GM21360 (cell line): ENCODE results near the gene RASGRF2.

Source experiments
- ATAC-seq: cut with Tn5 transposase; IDR thresholded peaks from one replicate; pipeline ENCODE4 v1.9.1; 2021; ENCODE audit warnings: mild to moderate bottlenecking, moderate library complexity; ENCODE audit not compliant: unreplicated experiment

RASGRF2 gene

DNA sequence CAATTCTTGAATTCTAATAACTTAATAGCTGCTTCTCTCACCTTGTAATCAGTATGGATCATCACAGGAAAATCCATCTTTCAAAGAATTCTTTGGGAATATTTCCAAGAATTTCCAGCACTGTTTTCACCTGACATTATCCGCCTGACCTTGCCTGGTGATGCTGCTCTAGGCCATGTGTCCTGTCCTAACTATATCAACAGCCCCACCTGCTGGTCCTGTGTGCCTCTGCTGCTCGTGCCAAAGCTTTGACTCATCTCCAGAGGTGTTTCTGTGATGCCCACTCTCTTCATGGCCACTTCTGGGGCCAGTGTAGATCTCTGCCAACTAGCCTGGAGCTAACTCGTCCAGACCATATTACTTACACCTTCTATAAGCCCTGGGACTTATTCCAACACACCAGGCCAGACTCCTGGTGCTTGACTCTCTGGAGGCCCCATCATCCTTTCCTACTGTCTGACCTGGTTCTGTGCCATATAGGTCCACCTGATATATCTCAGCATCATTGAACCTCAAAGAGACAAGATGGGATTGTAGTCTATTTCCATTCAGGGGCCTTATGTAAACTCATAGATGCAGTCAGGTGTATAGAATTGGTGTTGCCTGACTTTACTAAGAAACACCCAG, 205.4 kb downstream of the RASGRF2 start:
- ATAC-seq = no peak

DNA sequence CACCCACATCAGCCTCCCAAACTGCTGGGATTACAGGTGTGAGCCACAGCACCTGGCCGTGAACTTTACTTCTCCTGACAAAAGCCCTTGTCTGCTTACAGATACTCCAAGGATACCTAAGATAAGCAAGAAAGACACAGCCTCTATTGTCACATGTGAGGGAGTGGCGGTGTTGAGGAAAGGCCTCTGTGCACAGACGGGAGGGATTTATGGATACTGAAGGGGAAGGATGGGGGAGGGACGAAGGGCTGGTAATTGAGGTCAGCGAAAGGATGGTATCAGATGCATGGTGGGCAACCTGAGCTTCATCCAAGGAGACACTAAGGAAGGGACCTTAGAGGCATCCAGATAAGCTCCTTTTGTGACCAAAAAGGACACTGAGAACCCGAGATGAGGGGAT, 206.3 kb downstream of the RASGRF2 start:
- ATAC-seq = no peak

DNA sequence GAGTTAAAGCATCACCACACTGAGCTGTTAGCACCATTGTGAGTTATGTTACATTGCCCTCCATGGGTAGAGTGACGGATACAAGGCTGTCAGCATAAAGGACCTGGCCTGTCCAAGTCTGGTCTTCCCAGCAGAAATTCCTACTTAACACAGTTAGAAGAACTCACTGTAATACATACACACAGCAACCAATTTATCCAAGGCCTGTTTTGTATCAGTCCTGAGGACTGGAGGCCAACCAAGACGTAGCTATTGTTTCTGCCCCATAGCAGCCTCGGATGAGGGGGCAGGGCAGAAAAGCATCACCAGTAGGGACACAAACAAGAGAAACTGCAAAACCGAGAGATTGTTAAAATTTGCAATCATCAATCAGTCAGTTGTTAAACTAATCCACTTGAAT, 206.9 kb downstream of the RASGRF2 start:
- no peak for ATAC-seq

DNA sequence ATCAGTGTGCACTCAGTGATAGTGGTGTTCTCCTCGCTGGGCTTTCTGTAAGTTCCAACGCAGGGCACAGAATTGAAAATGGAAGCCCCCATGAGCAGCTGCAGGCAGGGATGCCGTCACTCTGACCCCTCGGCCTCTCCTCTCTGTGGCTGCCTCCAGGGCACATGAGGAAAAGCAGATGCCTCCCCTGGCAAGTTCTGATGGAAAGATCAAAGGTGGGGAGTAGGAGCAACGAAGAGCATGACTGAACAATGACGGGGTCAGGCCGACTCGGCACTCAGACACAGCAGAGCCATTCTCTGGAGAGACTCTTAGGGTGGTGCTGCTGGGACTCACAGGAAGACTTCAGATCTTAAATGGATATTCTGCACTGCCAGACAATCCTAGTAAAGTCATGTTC, 207.4 kb downstream of the RASGRF2 start:
- ATAC-seq = no peak

DNA sequence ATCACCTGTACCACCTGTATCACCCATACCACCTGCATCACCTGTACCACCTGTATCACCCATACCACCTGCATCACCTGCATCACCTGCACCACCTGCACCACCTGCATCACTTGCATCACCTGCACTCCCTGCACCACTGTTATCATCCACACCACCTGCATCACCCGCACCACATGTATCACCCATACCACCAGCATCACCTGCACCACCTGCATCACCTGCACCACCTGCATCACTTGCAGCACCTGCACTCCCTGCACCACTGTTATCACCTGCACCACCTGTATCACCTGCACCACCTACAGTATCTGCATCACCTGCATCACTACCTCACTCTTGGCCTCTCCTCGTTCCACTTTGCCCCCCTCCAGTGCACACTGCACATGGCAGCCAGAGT, 209.8 kb downstream of the RASGRF2 start:
- no peak for ATAC-seq

DNA sequence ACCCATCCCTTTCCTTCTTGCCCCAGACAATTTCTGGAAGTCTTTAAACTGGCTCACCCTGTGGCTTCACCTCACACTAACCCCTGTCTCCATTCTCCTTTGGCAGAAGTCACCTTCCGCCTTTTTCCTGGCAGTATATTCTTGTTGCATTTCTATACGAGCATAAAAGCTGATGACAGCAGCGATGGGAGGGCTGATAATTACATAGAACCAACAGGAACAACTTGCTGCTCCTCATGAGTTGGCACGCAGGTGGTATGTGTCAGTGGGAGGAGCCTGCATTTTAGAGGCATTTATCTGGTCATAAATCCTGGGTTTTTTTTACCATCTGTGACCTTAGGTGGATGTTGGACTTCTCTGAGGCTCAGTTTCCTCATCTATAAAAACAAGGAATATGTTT, 211.6 kb downstream of the RASGRF2 start:
- no peak for ATAC-seq

DNA sequence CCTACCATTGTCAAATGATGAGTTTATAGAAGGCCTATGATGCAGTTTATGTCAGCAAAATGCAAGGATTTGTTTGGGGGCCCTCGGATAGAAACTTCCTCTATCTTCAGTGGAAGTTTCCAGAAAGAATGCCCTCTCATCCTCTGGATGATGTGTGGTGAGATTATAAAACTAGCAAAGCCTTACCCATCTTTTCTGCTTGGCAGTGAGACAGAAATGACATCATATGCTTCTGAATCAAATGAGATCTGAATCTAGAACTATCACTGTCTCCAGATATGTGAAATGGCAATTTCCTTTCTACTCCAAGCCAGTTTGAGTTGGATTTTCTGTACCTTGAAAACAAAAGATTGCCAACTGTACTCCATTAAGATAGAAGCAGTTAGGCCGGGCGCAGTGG, 212.5 kb downstream of the RASGRF2 start:
- ATAC-seq = no peak

DNA sequence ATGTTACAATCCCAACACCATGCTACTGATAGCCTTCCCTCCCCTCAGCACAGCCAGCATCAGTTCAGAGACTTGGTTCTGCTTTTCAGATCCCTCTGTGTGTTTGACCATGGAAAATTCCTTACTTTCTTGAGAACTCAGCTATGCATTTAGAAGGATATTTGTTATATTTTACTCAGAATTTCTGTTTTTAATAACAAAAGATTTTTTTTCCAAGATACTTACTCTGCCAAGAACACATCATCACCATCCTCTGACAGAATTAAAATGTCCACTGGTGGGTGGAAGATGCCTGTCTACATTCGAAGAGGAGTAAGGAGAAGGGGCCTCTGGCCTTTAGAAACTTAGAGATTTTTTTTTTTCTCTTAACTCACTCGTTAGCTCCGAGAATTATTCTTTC, 216.9 kb downstream of the RASGRF2 start:
- no peak for ATAC-seq

DNA sequence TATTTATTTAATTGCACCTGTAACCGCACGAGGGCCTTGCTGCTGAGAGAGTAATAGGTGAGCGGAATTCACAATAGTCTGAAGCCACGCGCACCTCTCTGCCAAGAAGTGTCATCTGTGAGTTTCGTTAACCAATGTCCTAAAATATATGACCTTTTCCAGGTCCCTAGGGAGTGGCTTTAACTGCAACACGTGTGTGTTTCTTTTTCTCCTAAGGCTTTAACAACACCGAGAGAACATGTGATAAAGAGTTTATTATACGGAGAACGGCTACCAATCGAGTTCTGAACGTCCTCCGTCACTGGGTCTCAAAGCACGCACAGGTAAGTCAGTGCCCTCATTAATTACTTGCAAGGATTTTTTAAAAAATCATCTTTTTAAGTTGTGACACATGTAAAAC, 219.8 kb downstream of the RASGRF2 start:
- ATAC-seq = no peak

DNA sequence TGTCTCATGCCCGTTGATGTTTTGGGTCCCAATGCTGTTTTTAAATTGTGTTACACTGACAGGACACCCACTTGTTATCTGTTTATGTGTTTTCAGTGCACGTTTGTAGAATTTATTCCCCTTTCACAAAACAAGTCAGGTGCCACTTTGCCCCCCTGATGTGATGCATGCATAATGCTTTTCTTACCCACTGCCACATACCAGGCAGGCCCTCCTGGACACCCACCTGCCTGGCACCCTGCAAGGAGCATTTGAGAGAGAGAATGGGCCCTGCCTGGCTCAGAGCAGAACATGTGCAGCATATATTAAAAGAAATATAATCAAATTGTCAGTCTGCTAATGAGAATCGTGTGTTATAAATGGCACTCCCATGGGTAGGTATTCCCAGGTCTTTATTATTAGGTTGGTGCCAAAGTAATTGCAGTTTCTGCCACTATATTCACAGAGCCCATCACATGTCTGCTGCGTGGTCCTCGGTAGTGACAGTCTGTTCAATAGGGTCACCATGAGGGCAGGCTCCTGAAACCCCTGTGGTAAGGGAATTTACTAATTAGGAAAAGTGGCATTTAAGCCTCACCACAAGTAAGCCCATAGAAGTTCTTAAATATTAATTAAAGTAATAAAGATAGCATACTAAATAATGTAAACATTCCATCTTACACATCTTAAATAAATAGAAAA, 220.8 kb downstream of the RASGRF2 start:
- ATAC-seq = no peak

DNA sequence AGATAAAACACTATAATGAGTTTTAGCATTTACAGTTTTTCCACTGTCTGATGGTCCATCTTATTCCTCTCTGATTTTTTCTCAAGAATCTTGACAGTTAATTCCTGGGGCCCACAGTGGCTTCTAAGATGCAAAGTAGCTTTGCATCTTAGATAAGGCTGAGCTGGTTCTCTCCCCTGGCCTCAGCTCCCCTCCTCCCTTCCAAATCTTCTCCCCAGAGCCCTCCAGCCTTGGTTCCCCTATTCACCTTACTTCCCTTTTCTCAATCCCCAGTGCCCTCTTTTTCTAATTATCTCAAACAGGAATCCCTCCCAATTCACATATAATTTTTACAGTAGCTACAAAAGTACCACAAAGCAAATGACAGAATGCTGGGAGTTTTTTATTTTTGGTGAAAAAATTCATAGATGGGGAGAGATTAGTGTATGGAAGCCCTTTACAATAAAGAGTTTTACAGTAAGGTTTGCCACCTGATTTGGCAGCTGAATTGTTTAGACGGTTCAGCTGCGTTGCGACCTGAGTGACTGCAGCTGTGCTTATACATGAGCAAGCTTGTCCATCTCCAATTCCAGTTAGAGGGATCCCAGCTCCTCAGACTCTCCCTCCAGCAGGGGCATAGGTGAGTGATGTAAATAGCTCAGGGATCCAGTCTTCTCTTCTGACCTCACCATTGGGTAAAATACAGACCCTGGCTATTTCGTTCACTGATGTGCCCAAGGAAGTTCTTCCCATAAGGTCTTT, 221.6 kb downstream of the RASGRF2 start:
- ATAC-seq = no peak

DNA sequence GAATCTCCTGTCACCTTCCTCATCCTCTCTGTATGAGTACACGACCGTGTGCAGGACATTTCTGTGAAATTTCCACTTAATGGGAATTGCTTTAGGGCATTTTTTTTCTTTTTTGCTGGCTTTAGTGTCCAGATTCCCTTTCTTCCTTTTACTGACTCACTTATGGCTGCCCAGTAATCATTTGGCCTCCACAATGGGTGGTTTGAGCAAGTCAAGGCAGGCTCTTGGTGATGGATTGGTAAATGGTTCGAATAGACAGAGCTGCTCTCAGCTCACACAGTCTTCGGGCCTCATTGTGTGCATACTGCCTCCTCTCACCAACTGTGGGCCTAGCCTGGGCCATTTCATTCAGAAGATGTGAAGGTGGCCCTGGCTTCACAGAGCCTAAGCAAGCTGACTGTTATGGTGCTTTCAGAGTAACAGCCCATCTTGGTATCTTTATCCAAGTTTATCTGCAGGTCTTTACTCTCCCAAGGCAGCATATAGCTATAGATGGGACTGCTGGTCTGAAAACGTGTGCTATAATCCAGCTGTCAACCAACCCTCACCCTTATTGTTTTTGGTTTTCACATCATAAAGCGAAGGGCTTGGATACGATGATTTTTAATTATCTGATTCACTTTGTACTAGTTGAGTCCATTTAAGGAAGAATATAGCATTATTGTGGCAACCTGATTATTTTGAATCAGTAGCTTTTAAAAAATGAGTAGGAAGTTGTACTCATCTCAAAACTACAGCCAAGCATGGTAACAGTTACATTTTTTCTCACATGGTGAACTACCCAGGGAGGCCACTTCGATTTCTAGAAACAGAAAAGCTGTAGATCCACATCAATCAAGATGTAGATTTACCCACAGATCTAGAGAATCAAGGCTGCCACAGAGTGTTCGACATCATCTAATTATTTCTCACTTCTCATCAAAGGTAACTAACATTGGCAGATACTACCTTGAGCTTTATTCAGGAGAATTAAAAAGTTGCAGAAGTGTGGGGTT, 222.5 kb downstream of the RASGRF2 start:
- peak; percentile 50 for ATAC-seq

DNA sequence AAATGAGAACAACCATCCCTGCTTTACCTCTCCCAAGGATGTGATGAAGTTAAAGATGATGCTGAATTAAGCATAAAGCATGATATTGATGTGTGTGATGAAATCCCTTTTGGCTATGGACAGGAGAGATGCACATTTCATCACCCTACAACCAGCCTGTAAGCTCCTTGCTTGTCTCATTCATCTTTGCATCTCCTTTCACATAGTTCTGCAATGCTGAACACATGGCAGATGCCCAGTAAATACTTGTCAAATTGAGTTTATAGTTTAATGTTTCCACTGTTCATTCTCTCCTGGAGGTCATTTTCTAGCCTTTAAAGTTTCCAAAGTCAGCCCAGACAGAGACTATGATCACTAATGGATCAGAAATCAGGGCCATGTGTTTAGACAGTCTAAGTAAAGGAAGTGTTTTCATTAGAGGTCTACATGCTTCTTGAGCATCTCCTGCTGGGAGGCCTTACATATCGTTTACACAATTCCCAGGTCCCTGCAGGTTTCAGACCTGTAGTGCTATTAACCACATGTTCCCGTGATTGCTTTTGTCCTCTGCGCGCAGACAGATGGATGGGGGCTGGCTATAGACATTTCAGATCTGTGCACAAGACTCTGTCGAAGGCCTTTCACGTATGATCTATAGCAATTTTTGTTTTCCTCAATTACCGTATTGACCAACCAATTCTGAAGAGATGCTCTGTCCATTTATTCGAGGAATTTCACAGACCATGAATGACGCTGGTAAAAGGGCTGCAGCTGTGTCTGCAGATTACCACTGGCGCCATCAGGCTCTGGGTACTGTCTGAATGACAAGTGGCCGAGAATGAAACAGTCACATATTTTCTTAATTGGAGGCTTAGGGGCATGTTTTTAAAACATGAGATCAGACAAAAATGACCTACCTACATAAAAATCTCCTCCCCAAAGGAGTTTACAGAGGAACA, 223.9 kb downstream of the RASGRF2 start:
- no peak for ATAC-seq

DNA sequence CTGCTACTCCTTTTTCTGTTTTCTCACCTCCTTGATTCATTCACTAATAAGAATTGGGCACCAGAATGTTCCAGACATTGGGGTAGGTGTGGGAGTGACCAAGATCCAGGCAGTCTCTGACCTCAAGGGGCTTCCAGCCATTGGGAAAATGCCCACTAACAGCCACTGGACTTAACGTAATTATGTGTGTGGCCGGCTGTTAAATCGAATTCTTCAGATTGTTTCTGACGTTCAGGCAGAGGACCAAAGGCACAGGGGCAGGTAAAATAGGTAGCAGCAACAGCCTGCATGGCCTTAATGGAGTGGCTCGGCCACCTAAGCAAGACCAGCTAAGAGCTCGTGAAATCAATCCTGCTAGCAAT, 224.6 kb downstream of the RASGRF2 start:
- ATAC-seq = no peak

DNA sequence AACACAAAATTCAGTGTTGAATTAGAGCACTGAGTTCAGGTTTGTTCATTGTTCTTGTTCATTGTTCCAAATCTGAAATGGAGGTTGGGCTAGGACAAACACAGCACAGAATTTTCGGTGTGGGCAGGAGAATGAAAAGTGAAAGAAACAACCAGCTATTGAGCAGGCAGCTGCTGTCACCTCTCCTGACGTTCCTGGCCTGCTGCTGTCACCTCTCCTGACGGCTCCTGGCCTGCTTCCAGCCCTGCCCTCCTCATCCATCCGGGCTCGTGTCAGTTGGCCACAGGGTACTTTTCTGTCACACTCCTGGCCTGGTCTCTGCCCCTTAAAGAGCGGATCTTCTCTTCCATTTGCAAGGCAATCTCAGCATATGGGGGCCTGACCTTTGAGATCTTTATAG, 227.7 kb downstream of the RASGRF2 start:
- no peak for ATAC-seq

DNA sequence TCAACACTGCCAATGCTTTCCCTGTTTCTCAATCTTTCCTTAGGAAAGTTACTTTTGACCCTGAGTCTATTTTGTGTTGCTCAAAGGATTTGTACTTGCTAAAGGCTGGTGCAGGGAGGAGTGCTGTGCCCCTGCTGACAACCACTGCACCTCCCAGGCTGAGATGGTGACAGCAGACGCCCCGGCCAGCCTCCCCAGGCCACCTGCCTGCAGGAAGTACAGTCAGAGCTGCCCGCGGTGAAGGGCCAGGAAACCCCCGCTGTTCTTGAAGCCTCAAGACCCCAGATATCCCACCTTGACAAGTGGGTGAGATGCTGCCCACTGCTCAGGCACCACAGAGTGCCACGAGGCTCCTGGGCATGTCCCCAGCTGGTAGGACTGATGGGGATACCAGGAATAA, 228.8 kb downstream of the RASGRF2 start:
- no peak for ATAC-seq

DNA sequence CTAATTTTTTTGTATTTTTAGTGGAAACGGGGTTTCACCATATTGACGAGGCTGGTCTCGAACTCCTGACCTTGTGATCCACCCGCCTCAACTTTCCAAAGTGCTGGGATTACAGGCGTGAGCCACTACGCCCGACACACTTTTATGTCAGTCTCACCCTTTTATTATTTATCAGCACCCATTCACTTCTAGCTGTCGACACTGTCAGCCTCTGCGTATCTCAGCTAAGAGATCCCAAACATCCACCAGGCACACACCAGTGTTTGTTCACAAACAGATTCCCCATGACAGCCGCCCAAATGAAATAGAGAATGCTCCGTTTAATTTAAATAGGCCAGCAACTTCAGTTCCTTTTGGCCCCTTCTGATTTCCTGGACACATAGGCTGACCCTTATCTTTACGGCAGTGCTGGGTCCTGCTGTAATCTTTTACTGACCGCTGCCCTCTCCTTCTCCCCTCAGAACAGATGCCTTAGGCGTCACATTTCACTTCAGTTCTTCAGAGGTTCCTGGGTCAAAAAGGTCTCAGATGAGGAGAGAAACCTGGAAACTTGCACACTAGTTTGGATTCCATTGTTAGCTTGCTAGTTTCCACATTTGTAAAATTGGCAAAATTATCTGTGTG, 229.8 kb downstream of the RASGRF2 start:
- no peak for ATAC-seq

DNA sequence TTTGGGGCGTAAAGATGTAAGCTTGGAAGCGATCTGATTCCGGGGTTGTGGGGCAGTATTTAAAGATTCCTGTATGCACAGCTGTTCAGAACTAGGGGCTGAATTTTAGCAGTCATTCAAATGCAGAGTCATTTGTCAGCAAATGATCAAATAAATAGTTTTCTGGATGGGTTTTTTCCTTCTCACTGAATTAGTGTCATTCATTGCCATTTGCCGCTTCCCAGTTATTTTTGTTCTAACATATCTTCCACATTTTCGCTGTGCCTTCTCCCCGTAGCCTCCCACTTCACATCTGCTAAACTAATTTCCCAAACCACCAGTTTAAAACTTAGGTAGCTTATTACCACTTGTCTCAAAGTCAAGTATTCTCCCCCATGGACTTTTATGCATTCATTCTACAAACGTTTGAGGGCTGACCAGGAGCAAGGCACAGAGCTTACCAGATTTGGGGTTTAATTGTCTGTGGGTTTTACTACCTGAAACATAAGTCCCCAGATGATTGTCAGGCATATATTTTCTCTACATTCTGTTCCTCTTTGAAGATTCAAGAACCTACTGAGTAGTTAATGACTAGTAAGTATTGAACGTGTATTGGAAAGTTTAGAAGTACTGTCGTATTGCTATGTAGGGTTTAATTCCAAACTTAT, 231.7 kb downstream of the RASGRF2 start:
- ATAC-seq = no peak

DNA sequence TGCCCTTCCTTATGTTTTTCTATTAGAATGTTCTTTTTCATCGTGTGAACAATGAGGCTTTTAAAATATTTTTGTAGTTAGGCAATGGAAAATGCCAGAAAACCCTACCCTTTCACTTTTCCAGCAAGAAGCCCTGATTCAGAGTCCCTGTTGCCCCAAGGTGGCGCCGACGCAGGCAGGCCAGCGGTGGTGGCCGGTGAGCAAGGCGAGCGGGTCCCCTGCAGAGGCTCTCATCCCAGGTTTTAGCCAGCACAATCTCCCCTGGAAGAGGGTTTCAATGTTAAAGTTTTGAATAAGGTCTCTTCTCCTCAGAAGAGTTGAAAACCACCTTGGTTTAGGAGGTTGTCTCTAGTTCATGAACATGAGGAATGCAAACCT, 232.2 kb downstream of the RASGRF2 start:
- no peak for ATAC-seq
